IPS-18c (cell line): Measurements from ENCODE around the gene GDAP2.

Experiments
- H3K4me3 ChIP-seq: 2 replicates; pipeline ENCODE4 v1.7.0; 2013; ENCODE audit warnings: low read depth, mild to moderate bottlenecking, low read length, moderate library complexity; ENCODE audit not compliant: insufficient read depth
- H3K9me3 ChIP-seq: one replicate; pipeline ENCODE4 v1.6.1; 2013; ENCODE audit warnings: mild to moderate bottlenecking, low read length, moderate library complexity; ENCODE audit not compliant: control insufficient read depth, insufficient read depth

The GDAP2 gene

DNA sequence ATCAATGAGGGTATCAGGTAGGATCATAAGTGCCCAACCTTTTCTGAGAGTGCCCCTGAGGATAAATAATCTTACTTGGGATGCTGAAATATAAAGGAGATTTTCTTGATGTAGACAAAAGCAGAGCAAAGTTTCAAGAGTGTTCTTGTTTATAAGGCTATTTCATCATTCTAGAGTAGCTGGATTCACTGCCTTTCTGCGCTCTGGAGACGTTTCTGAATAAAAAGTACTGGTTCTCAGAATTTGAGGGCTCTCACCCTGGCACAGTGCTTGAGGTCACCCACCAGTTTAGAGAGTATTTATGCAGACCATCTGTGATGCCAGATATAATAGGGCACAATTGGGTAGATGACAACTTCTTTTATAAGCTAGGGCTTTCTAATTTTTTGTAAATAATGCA is 103.3 kb downstream of the GDAP2 start:
- H3K4me3 ChIP-seq: no peak overlapping the region
- H3K9me3 ChIP-seq: peaks cover 4% of the 10 kb centered on the region

DNA sequence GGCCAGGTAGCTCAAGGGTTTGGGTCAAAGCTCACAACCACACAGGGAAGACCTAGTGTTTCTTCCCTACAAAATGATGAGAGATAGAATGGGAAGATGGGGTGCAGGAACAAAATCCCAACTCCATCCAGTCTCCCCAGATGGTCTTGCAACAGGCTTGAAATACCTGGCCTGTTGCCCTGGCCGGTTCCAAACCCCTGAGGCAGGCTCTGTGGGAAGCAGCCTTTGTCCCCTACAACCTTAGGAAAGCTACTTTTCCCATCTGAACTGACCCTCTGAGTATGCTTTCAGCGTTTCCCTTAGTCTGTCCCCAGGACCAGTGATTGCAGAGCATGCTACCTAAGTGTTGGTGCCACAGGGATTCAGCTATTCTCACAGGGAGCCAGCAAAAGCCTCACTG is 104.0 kb downstream of the GDAP2 start:
- Histone ChIP-seq H3K4me3 (no peak overlapping the region), H3K9me3 (peaks cover 4% of the 10 kb centered on the region)

DNA sequence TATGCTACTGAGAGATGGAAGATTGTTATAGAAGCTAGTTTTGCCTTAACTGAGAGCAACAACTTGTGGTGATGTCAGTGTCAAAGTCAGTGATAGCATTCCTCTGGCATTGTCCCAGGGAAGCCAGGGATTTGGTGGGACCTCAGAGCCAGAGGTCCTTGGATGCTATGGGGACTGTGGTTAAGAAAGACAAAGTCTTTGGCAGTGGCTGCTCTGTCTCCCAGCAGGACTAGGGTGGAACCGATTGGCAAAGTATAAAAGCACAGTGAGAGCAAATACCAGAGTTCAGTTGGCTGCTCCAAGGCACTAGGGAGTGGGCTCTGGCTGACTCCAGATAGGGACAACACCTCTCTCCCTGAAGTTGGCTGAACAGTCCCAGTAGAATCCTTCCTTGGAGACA is 104.8 kb downstream of the GDAP2 start:
- Histone ChIP-seq H3K9me3 (peaks cover 6% of the 10 kb centered on the region), H3K4me3 (no peak overlapping the region)

- Histone ChIP-seq H3K9me3 (peaks cover 6% of the 10 kb centered on the region), H3K4me3 (no peak overlapping the region)
These were observed 107.5 kb downstream of the GDAP2 start for GRCh38 chr1:117821774-117822482.

DNA sequence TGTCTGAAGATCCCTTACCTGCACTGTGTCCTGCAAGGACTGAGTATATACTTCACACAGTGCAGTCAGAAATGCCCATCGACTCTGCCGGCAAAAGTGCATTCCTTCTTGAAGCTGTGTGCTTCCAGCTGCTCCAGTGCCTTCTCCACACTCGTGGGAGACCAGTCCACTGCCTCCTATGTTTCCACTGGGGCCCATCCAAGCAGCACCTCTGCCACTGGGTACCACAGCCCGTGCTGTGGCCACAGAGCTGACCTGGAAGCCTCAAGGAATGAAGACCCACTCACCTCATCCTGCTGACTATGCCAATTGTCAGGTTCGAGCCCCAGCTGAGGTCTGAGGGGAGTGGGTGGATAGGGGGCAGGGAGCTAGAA is 108.1 kb downstream of the GDAP2 start:
- Histone ChIP-seq H3K9me3 (peaks cover 6% of the 10 kb centered on the region), H3K4me3 (no peak overlapping the region)

GRCh38 chr1:117820694-117821381 is 108.6 kb downstream of the GDAP2 start:
- peaks cover 6% of the 10 kb centered on the region for H3K9me3 ChIP-seq
- no peak overlapping the region for H3K4me3 ChIP-seq

GRCh38 chr1:117820096-117820495 is 109.3 kb downstream of the GDAP2 start:
- Histone ChIP-seq H3K9me3 (peaks cover 6% of the 10 kb centered on the region), H3K4me3 (no peak overlapping the region)

- no peak overlapping the region for H3K4me3 ChIP-seq
- peaks cover 6% of the 10 kb centered on the region for H3K9me3 ChIP-seq
These were observed 110.1 kb downstream of the GDAP2 start for GRCh38 chr1:117819301-117819700.

DNA sequence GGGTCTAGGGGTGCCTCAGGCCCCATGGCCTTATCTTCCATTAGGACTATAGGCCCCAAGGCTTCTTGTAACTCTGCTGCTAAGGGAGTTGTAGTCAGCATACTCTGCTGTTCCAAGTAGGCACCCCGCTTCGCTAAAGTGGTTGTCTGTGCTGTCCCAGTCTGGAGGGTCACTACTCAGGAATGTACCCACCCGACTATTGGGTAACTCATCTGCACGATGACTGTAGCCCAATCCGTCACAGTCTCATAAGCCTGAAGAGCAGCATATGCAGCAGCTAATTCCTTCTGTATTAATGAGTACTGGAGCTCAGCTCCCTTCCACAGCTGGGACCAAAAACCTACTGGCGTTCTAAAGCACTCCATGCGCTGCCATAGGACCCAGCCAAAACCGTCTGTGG is 111.0 kb downstream of the GDAP2 start:
- Histone ChIP-seq H3K9me3 (peaks cover 6% of the 10 kb centered on the region), H3K4me3 (no peak overlapping the region)

DNA sequence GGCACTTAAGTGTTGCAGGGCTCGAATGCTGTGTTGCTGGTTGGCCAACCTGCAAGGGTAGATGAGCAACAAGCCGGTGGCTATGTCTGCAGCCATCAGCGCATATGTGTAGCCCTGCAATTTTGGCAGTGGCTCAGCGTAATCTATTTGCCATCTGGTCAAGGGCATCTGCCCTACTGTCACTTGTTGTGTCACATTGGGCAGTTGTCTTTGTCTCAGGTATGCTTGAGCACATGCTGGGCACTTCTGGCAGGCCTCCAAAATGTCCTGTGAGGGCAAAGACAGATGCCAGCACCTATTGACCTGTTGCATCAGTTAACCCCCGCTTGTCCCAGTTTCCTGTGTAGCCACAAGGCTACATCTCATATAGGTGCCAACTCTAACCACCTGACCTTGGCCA is 111.8 kb downstream of the GDAP2 start:
- Histone ChIP-seq H3K9me3 (peaks cover 6% of the 10 kb centered on the region), H3K4me3 (no peak overlapping the region)

GRCh38 chr1:117815926-117816325 is 113.5 kb downstream of the GDAP2 start:
- no peak overlapping the region for H3K4me3 ChIP-seq
- peaks cover 2% of the 10 kb centered on the region for H3K9me3 ChIP-seq

GRCh38 chr1:117814856-117815797 is 114.3 kb downstream of the GDAP2 start:
- Histone ChIP-seq H3K9me3 (peaks cover under 1% of the 10 kb centered on the region), H3K4me3 (no peak overlapping the region)
